Endometrium (tissue), 2 donors: ENCODE results near the gene EPYC.
A peak's percentile ranks its signal among the peaks of the same experiment; 100 is the strongest.
"Not testable (repeated sequence)": the region's sequence is repeated elsewhere in the genome, so short reads cannot be mapped to it uniquely, and the experiment has no call there.

Experiments
- FAIRE-seq: peaks from 2 replicates; lab custom pipeline; 2012; peaks lifted over from hg19 to GRCh38; lab: Jason Lieb, UNC
- donor health status: control.
- donor health status: control.

Gene EPYC

GRCh38 chr12:90990611-90991010 lies 14.2 kb downstream of the EPYC start:
- FAIRE-seq: no peak

DNA sequence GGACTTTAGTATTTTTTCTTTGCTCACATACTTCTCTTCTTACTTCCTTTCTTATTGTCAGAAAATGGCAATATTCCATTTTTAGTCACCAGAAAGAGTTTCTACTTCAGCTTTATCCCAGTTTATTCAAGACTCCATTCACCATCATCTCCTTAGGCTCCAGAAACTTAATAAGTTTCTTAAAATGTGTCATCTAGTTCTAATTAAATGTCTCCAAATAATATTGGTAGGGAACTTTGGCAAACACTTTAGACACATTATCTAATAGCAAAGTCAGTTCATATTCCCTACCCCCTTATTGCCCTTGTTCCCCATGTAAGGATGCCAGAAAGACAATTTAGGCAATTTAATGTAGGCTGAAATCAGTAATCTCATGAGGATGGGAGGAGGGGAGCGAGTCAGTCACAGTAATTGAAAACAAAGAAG lies 15.1 kb downstream of the EPYC start:
- no peak for FAIRE-seq

- no peak for FAIRE-seq
Measured at GRCh38 chr12:90987520-90987919, 17.3 kb downstream of the EPYC start.

GRCh38 chr12:90987101-90987500 lies 17.7 kb downstream of the EPYC start:
- no peak for FAIRE-seq

- FAIRE-seq: not testable (repeated sequence)
Measured at GRCh38 chr12:90985331-90985730, 19.4 kb downstream of the EPYC start.

GRCh38 chr12:90984114-90984513 lies 20.7 kb downstream of the EPYC start:
- no peak for FAIRE-seq

DNA sequence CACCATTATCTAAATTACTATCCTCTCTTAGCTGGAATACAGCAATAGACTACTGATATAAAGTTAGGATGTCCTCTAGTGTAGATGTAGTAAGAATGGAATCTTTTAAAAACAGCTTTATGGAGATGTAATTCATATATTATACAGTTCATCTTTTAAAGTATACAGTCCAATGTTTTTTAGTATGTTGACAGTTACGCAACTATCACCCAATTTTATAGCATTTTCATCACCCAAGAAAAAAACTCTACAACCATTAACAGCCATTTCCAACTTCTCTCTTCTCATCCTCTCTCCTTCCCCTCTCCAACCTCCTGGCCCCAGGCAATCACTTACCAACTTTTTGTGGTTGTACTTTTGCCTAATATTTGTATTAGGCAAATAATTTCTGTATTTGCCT lies 22.6 kb downstream of the EPYC start:
- no peak for FAIRE-seq

DNA sequence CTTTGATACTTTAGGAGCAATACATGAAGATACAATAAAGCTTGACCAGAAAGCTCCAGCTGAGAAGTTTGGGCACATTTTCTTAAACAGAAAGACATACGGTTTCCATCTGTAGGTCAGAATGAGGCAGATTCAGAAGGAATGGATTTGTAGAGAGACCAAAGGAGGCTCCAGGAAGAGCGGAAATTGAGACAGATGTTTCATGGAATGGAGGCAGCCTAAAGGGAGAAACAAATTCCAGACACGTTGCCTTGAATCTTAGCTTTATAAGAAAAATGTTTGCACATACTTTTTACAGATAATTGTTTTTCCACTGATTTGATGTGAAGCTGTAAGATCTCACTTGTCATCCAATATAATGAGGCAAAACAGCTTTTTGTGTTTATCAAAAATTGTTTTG lies 24.8 kb downstream of the EPYC start:
- FAIRE-seq: no peak

- FAIRE-seq: no peak
Measured at GRCh38 chr12:90979019-90979418, 25.8 kb downstream of the EPYC start.

- FAIRE-seq: peak; percentile 98
Measured at GRCh38 chr12:90978117-90978770, 26.5 kb downstream of the EPYC start.

GRCh38 chr12:90977224-90977623 lies 27.5 kb downstream of the EPYC start:
- no peak for FAIRE-seq

DNA sequence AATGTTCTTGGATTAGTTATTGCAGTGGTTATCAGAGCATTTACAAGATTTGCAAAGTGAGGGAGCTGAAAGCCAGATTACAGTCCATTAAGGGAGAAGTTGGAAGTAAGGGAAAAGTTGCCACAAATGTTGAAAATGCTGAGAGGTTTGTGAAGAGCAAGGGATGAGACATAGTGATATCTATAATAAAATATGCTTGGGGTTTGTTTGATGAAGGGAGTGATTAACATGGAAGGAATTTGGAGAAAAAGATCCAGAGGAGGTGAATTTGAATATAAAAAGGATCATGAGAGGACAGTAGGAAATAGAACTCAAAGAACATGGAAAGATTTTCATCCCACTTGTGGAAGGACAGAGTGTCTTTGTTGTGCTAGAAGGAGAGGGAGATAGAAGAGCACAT lies 30.5 kb downstream of the EPYC start:
- FAIRE-seq: no peak

GRCh38 chr12:90972226-90972625 lies 32.5 kb downstream of the EPYC start:
- peak; percentile 98 for FAIRE-seq

- no peak for FAIRE-seq
Measured at GRCh38 chr12:90970911-90971310, 33.9 kb downstream of the EPYC start.

DNA sequence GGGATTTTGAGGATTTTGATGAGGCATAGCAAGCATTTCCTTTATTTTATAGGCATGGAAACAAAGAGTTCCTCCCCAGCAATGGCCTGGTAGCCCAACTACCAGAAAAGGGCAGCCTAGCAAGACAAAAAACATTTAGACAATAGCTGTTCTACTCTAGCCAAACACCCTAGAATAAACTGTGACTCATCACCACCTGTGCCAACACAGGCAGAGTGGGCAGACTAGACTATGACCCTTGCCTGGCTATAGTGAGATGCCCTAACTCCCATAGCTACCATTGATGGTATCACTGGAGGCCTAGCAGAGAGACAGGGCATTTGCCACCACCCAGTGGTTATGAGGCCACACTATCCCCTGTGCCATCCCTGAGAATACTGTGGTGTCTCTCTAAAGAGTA lies 34.3 kb downstream of the EPYC start:
- FAIRE-seq: no peak

DNA sequence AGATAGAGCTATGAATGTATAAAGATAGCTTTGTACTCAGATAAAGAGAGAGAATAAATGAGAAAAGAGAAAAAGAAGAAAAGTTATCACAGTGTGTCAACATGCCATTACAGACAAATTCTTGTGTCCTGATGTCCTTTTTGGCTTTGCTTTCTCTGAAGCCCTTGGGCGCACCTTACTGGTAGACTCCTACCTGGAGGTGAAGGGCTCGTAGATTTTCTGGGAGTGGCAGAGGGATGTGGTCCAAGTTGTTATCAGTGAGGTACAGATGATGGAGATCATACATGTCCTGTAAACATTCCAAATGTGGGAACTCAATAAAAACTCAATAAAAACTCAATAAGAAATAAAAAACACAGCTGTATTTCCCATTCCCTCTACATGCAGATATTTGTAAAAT lies 34.9 kb downstream of the EPYC start:
- no peak for FAIRE-seq

DNA sequence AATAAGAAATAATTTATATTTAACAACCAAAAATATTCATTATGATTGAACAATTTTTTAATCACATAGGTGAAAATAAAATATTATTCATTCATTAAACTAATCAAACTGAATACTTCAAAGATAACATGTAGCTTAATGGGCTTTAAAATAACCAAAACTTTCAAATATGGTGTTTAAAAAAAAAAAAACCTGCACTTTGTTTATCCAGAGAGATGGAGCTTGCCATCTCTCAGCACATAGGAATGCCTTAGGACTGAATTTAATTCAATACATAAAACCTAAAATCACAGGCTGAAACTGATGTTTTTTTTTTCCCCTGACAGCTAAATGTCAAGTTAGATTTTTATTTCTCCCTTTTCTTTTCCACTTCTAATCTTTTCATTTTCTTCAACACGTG lies 35.4 kb downstream of the EPYC start:
- FAIRE-seq: peak; percentile 41

GRCh38 chr12:90965204-90965603 lies 39.6 kb downstream of the EPYC start:
- FAIRE-seq: peak; percentile 29

DNA sequence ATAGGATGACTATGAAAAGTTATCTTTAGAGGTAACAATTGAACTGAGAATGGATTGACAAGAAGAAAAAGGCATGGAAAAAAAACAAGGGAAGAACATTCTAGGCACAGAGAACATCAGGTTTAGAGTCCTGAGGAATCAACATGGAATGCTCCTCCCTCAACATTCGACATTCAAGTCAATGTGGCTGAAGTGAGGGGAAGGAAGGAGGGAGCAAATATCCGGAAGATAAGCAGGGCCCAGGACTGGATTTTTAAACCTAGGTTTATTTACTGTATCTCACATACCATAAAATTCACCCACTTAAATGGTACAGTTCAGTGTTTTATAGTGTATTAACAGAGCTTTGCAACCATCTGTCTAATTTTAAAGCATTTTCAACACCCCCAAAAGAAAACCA lies 40.2 kb downstream of the EPYC start:
- no peak for FAIRE-seq

DNA sequence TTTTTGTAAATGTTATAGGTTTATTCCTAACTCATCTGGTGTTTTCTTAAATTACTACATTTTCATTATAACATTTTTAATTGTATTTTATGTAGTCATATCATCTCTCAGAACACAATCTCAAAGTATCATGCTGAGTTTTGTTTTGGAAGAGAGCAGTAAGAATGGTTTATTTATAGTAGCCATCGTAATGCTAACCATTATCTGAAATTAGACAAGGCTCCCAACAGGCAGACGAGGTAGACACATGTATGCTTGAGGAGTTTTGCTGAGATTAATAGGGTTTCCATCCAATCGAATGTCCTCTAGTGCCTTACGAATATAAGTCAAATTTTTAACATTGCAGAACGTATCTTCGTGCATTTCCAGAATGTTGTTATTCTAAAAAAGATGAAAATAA lies 40.8 kb downstream of the EPYC start:
- FAIRE-seq: no peak

- FAIRE-seq: no peak
Measured at GRCh38 chr12:90961154-90961553, 43.6 kb downstream of the EPYC start.

GRCh38 chr12:90959538-90960139 lies 45.1 kb downstream of the EPYC start:
- peak; percentile 91 for FAIRE-seq

- FAIRE-seq: no peak
Measured at GRCh38 chr12:90959032-90959431, 45.7 kb downstream of the EPYC start.

DNA sequence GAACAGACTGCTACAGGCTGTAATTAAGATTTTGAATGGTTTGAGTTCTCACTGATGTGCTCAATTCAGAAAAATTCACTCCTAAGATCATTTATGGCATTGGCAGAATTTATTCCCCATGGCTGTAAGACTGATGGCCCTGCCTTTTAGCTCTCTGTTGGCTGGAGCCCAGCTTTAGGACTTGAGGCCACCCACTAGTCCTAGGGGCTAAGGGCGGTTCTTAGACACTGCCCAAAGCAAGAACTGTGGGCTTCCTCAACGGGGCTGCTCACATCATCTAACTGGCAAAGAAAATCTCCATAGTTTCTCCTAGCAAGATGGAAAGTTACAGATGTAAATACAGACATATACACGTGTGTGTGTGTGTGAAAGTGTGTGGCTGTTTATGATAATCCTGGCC lies 46.4 kb downstream of the EPYC start:
- FAIRE-seq: no peak
